Mucosa of descending colon (tissue), 3 donors: ENCODE measurements around the gene GRM1. TPM values are rescaled to one million over a fixed set of nuclear protein-coding genes. Genes with fewer than 3 reads are reported as not detected.
"Not testable (repeated sequence)": the region's sequence is repeated elsewhere in the genome, so short reads cannot be mapped to it uniquely, and the experiment has no call there.

ENCODE experiments used
- ATAC-seq: fragments of 200-7000 bp; cut with Tn5 transposase; one replicate; pipeline ENCODE4 v1.9.1; 2020; ENCODE audit warnings: mild to moderate bottlenecking, moderate library complexity
- DNase-seq, 3 donors: peaks; one replicate each; pipeline ENCODE4 v3.0.0-alpha.2; 2020
- H3K36me3 ChIP-seq: fragments of 200-600 bp; one replicate; pipeline ENCODE4 v1.8.0; 2021; ENCODE audit warnings: low read depth, mild to moderate bottlenecking
- H3K4me1 ChIP-seq: fragments of 200-600 bp; one replicate; pipeline ENCODE4 v1.8.0; 2021; ENCODE audit warnings: low read depth, mild to moderate bottlenecking
- H3K4me3 ChIP-seq: fragments of 200-600 bp; one replicate; pipeline ENCODE4 v1.8.0; 2021; ENCODE audit warnings: mild to moderate bottlenecking
- H3K9me3 ChIP-seq: fragments of 200-600 bp; one replicate; pipeline ENCODE4 v1.8.0; 2021; ENCODE audit warnings: mild to moderate bottlenecking
- CTCF ChIP-seq: fragments of 200-600 bp; IDR thresholded peaks from one replicate; pipeline ENCODE4 v1.8.0; 2022; ENCODE audit warnings: antibody characterized with exemption, mild to moderate bottlenecking
- intact Hi-C, 2 donors: fragments of 100-400 bp; cut with DNase I in 1 of 2; cut with micrococcal nuclease in 1 of 2; formaldehyde crosslinking; loops; one replicate each; pipeline versions ENCODE4 v1.11.0 to v1.11.1; 2022; cut with DNase I, micrococcal nuclease
- total RNA-seq, 3 donors: library from RNA; stranded (reverse); fragmentation: NEBNext Ultra II Directional in 2 of 3; extraction: Animal tissue kit (Norgen Biotek cat#: 25700) in 2 of 3; gene quantifications; one replicate each; pipeline versions ENCODE4 v1.2.1 to v1.2.4, GENCODE V29; 2021 to 2023
- donor health status: DM: no; HTN: no; CAD: no; lungs with moderate emphysema.
- donor health status: DM: no; HTN: no; CAD: no.
- donor health status: DM: no; HTN: yes; CAD: no.

The GRM1 gene
- total RNA-seq, 3 donors from 2014 or later = 0.13 TPM; not detected in 2

GRCh38 chr6:146258206-146258605 is 229.3 kb downstream of the GRM1 start:
- H3K4me3 ChIP-seq = no peak overlapping the region

GRCh38 chr6:146260886-146261285 is 232.0 kb downstream of the GRM1 start:
- no peak for ATAC-seq
- no peak for TF ChIP-seq CTCF
- intact Hi-C loops = no loop called here
- H3K4me3 ChIP-seq = no peak overlapping the region
- no peak for DNase-seq
- H3K4me1 ChIP-seq = no peaks in the 10 kb centered on the region
- no peaks in the 10 kb centered on the region for H3K9me3 ChIP-seq
- no peaks in the 10 kb centered on the region for H3K36me3 ChIP-seq

More at GRCh38 chr6:146258206-146258605, 229.3 kb downstream of the GRM1 start:
- no peak for TF ChIP-seq CTCF
- Histone ChIP-seq H3K36me3 (no peaks in the 10 kb centered on the region), H3K4me1 (no peaks in the 10 kb centered on the region), H3K9me3 (no peaks in the 10 kb centered on the region)
- ATAC-seq (no peak), DNase-seq (no peak)
- intact Hi-C loops = no loop called here

GRCh38 chr6:146265056-146265455 is 236.2 kb downstream of the GRM1 start:
- Histone ChIP-seq H3K4me3 (no peak overlapping the region), H3K9me3 (no peaks in the 10 kb centered on the region), H3K4me1 (no peaks in the 10 kb centered on the region), H3K36me3 (no peaks in the 10 kb centered on the region)
- ATAC-seq (no peak), DNase-seq (no peak)
- no peak for TF ChIP-seq CTCF
- intact Hi-C loops = no loop called here

GRCh38 chr6:146267447-146267846 is 238.6 kb downstream of the GRM1 start:
- no peaks in the 10 kb centered on the region for H3K9me3 ChIP-seq
- H3K4me3 ChIP-seq = no peak overlapping the region
- intact Hi-C loops = no loop called here
- TF ChIP-seq CTCF = no peak
- ATAC-seq (no peak), DNase-seq (no peak)
- no peaks in the 10 kb centered on the region for H3K4me1 ChIP-seq
- no peaks in the 10 kb centered on the region for H3K36me3 ChIP-seq

- no peak for DNase-seq
- Histone ChIP-seq H3K36me3 (no peaks in the 10 kb centered on the region), H3K9me3 (no peaks in the 10 kb centered on the region), H3K4me1 (no peaks in the 10 kb centered on the region), H3K4me3 (no peak overlapping the region)
- no peak for TF ChIP-seq CTCF
- no peak for ATAC-seq
- intact Hi-C loops = no loop called here
These were observed 239.1 kb downstream of the GRM1 start for GRCh38 chr6:146267946-146268345.

- no peaks in the 10 kb centered on the region for H3K36me3 ChIP-seq
- no peaks in the 10 kb centered on the region for H3K9me3 ChIP-seq
- intact Hi-C loops = no loop called here
- H3K4me1 ChIP-seq = no peaks in the 10 kb centered on the region
- H3K4me3 ChIP-seq = no peak overlapping the region
- DNase-seq = no peak
- no peak for ATAC-seq
- no peak for TF ChIP-seq CTCF
These were observed 240.6 kb downstream of the GRM1 start for GRCh38 chr6:146269482-146269881.

GRCh38 chr6:146271163-146271562 is 242.3 kb downstream of the GRM1 start:
- H3K36me3 ChIP-seq, H3K9me3 ChIP-seq, H3K4me3 ChIP-seq, intact Hi-C loops, H3K4me1 ChIP-seq: not testable (repeated sequence)
- peak; percentile 25 for ATAC-seq
- peak; percentile 16 to 27 (median 25) for DNase-seq
